H1 (cell line): ENCODE data around the gene LDLRAD4.

Experiments used
- CBX5 ChIP-seq: fragments of 300-800, 300-1000 bp; sonication (generic); IDR thresholded peaks from 2 replicates; pipeline ENCODE4 v1.7.1; 2016; ENCODE audit warnings: antibody characterized with exemption, low read length, low read depth
- CEBPB ChIP-seq: IDR thresholded peaks from 2 replicates; pipeline ENCODE4 v1.6.1; 2012; ENCODE audit warnings: low read depth, low read length
- CTCF ChIP-seq, 3 experiments: IDR thresholded peaks; 1 replicate in 2 of 3; 2 replicates in 1 of 3; pipeline versions ENCODE4 v1.5.1 to v1.6.1; 2011; ENCODE audit warnings: low read length in 3 of 3, mild to moderate bottlenecking in 3 of 3, inconsistent platforms in 2 of 3, low read depth in 1 of 3, moderate library complexity in 1 of 3; ENCODE audit not compliant: insufficient read depth in 1 of 3; ENCODE audit errors: control extremely low read depth in 1 of 3
- JUND ChIP-seq: IDR thresholded peaks from 2 replicates; pipeline ENCODE4 v1.6.1; 2011; ENCODE audit warnings: mild to moderate bottlenecking, improper control_type of control experiment, low read length
- POLR2A ChIP-seq, 2 experiments: IDR thresholded peaks; 1 replicate in 1 of 2; 2 replicates in 1 of 2; pipeline ENCODE4 v1.6.1; 2011; ENCODE audit warnings: low read depth in 2 of 2, low read length in 2 of 2, mild to moderate bottlenecking in 2 of 2; ENCODE audit errors: control extremely low read depth in 1 of 2
- ZNF274 ChIP-seq: IDR thresholded peaks from 2 replicates; pipeline ENCODE4 v1.7.0; 2012; ENCODE audit warnings: low read length, borderline replicate concordance; ENCODE audit errors: extremely low read depth
- TF ChIP-seq, protein P1 (sequence below): IDR thresholded peaks from 2 replicates; pipeline ENCODE4 v1.6.1; 2012; ENCODE audit warnings: inconsistent platforms

DNA sequence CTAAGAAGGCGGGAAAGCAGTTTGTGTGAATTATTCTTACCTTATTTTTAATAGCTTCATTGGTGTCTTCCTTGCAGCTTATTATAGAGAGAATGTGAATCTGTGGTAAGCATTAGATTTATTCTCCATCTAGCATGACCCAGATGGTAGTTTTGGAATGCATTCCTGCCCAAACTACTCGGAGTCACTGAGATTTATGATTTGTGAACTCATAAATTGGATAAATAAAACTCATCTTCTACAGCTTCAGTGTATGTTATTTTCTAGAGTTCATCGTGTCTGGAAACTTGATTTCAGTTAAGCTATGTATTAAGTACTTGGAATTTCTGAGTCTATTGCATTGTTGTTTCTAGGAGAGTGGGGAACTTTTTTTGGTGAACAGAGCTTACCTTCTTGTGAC, 337.3 kb downstream of the LDLRAD4 start:
- no peak for TF ChIP-seq CTCF (IDR thresholded peaks at IDR 0.05; ENCODE audit: control extremely low read depth in 1 of 3, insufficient read depth in 1 of 3, low read depth in 1 of 3, low read length in 3 of 3)
- TF ChIP-seq ZNF274 = no peak
- TF ChIP-seq POLR2A (IDR thresholded peaks at IDR 0.05; ENCODE audit: control extremely low read depth in 1 of 2, low read depth in 2 of 2, low read length in 2 of 2) = no peak
- no peak for TF ChIP-seq CEBPB
- TF ChIP-seq, protein P1, sequence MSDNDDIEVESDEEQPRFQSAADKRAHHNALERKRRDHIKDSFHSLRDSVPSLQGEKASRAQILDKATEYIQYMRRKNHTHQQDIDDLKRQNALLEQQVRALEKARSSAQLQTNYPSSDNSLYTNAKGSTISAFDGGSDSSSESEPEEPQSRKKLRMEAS = no peak
- no peak for TF ChIP-seq CBX5
- no peak for TF ChIP-seq JUND
